OCI-LY1 (cell line): ENCODE data around the gene FBXO4.

Experiments used
- H2AFZ ChIP-seq: fragments of 200-600 bp; sonication (generic), shearing (Covaris generic); 2 replicates; pipeline ENCODE4 v1.6.0; 2014; ENCODE audit warnings: antibody characterized with exemption, mild to moderate bottlenecking, low read length
- H3F3A ChIP-seq: fragments of 200-600 bp; sonication (generic), shearing (Covaris generic); 2 replicates; pipeline ENCODE4 v1.6.0; 2014; ENCODE audit warnings: mild to moderate bottlenecking, antibody characterized with exemption, low read length, moderate library complexity; ENCODE audit not compliant: insufficient read depth
- H3K27ac ChIP-seq: fragments of 200-600 bp; sonication (generic); 2 replicates; pipeline ENCODE4 v1.5.1; 2014; ENCODE audit warnings: low read length, mixed run types, mild to moderate bottlenecking, low read depth; ENCODE audit not compliant: poor library complexity, severe bottlenecking
- H3K27me3 ChIP-seq: fragments of 200-600 bp; sonication (generic); 2 replicates; pipeline ENCODE4 v1.6.0; 2014; ENCODE audit warnings: antibody characterized with exemption, mild to moderate bottlenecking, low read length, moderate library complexity; ENCODE audit not compliant: insufficient read depth
- H3K36me3 ChIP-seq: fragments of 200-600 bp; sonication (generic); 2 replicates; pipeline ENCODE4 v1.6.1; 2014; ENCODE audit warnings: mild to moderate bottlenecking, antibody characterized with exemption, low read length, moderate library complexity, mixed read lengths; ENCODE audit not compliant: insufficient read depth
- H3K4me1 ChIP-seq: fragments of 200-600 bp; sonication (generic); 2 replicates; pipeline ENCODE4 v1.5.1; 2014; ENCODE audit warnings: mild to moderate bottlenecking, low read length, moderate library complexity; ENCODE audit not compliant: insufficient read depth, severe bottlenecking
- H3K4me2 ChIP-seq: fragments of 200-600 bp; sonication (generic), shearing (Covaris generic); 2 replicates; pipeline ENCODE4 v1.6.1; 2014; ENCODE audit warnings: low read length
- H3K4me3 ChIP-seq: fragments of 200-600 bp; sonication (generic); 2 replicates; pipeline ENCODE4 v1.5.1; 2014; ENCODE audit warnings: low read length, low read depth, mild to moderate bottlenecking, mixed read lengths; ENCODE audit not compliant: poor library complexity, severe bottlenecking
- H3K79me2 ChIP-seq: fragments of 200-600 bp; shearing (Covaris generic); 2 replicates; pipeline ENCODE4 v1.6.1; 2016; ENCODE audit warnings: mixed run types, low read length, mixed read lengths; ENCODE audit not compliant: insufficient read depth
- H3K9ac ChIP-seq: fragments of 200-600 bp; sonication (generic), shearing (Covaris generic); 2 replicates; pipeline ENCODE4 v1.6.1; 2014; ENCODE audit warnings: mild to moderate bottlenecking, low read length, mixed read lengths
- H3K9me2 ChIP-seq: fragments of 200-600 bp; sonication (generic), shearing (Covaris generic); 2 replicates; pipeline ENCODE4 v1.6.1; 2014; ENCODE audit warnings: low read depth, mild to moderate bottlenecking, low read length, mixed read lengths
- H3K9me3 ChIP-seq: fragments of 200-600 bp; shearing (Covaris generic); 2 replicates; pipeline ENCODE4 v1.6.1; 2014; ENCODE audit warnings: low read length, mixed read lengths
- H4K20me1 ChIP-seq: fragments of 200-600 bp; sonication (generic), shearing (Covaris generic); 2 replicates; pipeline ENCODE4 v1.6.0; 2016; ENCODE audit warnings: mild to moderate bottlenecking, low read length; ENCODE audit not compliant: insufficient read depth
- CTCF ChIP-seq: fragments of 200-600 bp; sonication (generic), shearing (Covaris generic); IDR thresholded peaks from 2 replicates; pipeline ENCODE4 v1.5.1; 2017; ENCODE audit warnings: mild to moderate bottlenecking, antibody characterized with exemption, low read length, moderate library complexity, mixed read lengths
- EZH2 ChIP-seq: fragments of 200-600 bp; sonication (generic), shearing (Covaris generic); IDR thresholded peaks from 2 replicates; pipeline ENCODE4 v1.8.0; 2017; ENCODE audit warnings: borderline replicate concordance, mixed run types, mild to moderate bottlenecking, antibody characterized with exemption, low read length, moderate library complexity, mixed read lengths

The FBXO4 gene

GRCh38 chr5:41891066-41891707, 33.9 kb upstream of the FBXO4 start:
- H2AFZ ChIP-seq: no peak overlapping the region
- H3K9ac ChIP-seq: no peak overlapping the region
- H3K4me2 ChIP-seq: no peak overlapping the region
- H3K4me3 ChIP-seq: no peak overlapping the region
- H3K4me1 ChIP-seq: no peaks in the 10 kb centered on the region
- H3F3A ChIP-seq: no peaks in the 10 kb centered on the region
- TF ChIP-seq EZH2: no peak
- TF ChIP-seq CTCF: no peak
- no peaks in the 10 kb centered on the region for H3K9me2 ChIP-seq
- H4K20me1 ChIP-seq: no peaks in the 10 kb centered on the region
- no peaks in the 10 kb centered on the region for H3K27me3 ChIP-seq
- H3K36me3 ChIP-seq: no peaks in the 10 kb centered on the region
- H3K9me3 ChIP-seq: no peaks in the 10 kb centered on the region
- H3K79me2 ChIP-seq: no peaks in the 10 kb centered on the region
- H3K27ac ChIP-seq: no peak overlapping the region

- Histone ChIP-seq H3K4me2 (no peak overlapping the region), H2AFZ (no peak overlapping the region), H4K20me1 (no peaks in the 10 kb centered on the region), H3K9ac (no peak overlapping the region), H3K27ac (no peak overlapping the region), H3K9me3 (no peaks in the 10 kb centered on the region), H3K79me2 (no peaks in the 10 kb centered on the region), H3K27me3 (no peaks in the 10 kb centered on the region), H3K36me3 (no peaks in the 10 kb centered on the region), H3K4me1 (no peaks in the 10 kb centered on the region), H3F3A (no peaks in the 10 kb centered on the region), H3K4me3 (no peak overlapping the region), H3K9me2 (no peaks in the 10 kb centered on the region)
- no peak for TF ChIP-seq CTCF
- no peak for TF ChIP-seq EZH2
These were observed 33.0 kb upstream of the FBXO4 start for GRCh38 chr5:41892031-41892430.

GRCh38 chr5:41893074-41893851, 31.8 kb upstream of the FBXO4 start:
- Histone ChIP-seq H3K4me2 (no peak overlapping the region), H3K9me2 (no peaks in the 10 kb centered on the region), H3K9ac (no peak overlapping the region), H2AFZ (no peak overlapping the region), H3K27ac (no peak overlapping the region), H3K79me2 (no peaks in the 10 kb centered on the region), H3K4me3 (no peak overlapping the region), H3K27me3 (no peaks in the 10 kb centered on the region), H4K20me1 (no peaks in the 10 kb centered on the region), H3K36me3 (no peaks in the 10 kb centered on the region), H3K4me1 (no peaks in the 10 kb centered on the region), H3F3A (no peaks in the 10 kb centered on the region), H3K9me3 (no peaks in the 10 kb centered on the region)
- no peak for TF ChIP-seq CTCF
